Measurements from ENCODE around the gene UNC13B. TPM values are rescaled to one million over a fixed set of nuclear protein-coding genes. Genes with fewer than 3 reads are reported as not detected.

Gene UNC13B
- total and polyA plus RNA-seq, 2 of the 13 experiments (the other 11 are each of a cell fraction or from before 2014, with no cell fraction given) = 14.0 to 18.3 TPM

DNA sequence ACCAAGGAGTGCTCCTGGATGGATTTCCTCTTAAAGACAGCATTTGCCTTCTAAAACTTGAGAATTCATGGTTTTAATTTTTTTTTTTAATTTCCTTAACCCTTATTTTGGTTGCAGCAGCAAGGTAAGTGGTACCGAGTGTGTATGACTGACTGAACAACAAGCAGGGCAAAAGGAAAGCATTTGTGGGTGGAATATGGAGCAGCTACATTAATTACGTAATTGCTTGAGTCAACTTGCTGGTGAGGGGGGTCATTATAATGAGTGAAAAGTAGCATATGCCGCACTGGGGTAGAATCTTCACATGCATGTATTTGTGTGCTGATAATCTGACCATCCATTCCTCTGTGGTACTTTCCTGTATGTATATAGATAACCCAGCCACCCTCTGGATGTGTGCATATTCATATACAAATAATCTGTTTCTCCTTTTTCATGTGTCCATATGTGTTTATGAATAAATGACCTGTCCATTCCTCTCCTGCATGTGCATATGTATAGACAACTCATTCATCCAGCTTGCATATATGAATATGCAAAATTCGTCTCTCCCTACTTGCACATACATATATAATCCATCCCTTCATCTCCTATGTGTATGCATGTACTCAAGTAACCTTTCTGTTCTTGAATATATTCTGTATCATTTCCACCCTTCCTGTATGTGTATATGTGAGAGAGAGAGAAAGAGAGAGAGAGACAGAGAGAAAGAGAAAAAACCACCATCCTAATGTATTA, 180.6 kb downstream of the UNC13B start:
- CTCF ChIA-PET (ENCODE audit: low intra/inter-chr PET ratio, low total read pairs) = no interaction called here
- TF ChIP-seq ZNF616 (CRISPR knock-in tag; IDR thresholded peaks at IDR 0.05; ENCODE audit: low read depth) = no peak
- no peak for TF ChIP-seq NBN (conservative IDR thresholded peaks at IDR 0.05)
- TF ChIP-seq, protein P1, sequence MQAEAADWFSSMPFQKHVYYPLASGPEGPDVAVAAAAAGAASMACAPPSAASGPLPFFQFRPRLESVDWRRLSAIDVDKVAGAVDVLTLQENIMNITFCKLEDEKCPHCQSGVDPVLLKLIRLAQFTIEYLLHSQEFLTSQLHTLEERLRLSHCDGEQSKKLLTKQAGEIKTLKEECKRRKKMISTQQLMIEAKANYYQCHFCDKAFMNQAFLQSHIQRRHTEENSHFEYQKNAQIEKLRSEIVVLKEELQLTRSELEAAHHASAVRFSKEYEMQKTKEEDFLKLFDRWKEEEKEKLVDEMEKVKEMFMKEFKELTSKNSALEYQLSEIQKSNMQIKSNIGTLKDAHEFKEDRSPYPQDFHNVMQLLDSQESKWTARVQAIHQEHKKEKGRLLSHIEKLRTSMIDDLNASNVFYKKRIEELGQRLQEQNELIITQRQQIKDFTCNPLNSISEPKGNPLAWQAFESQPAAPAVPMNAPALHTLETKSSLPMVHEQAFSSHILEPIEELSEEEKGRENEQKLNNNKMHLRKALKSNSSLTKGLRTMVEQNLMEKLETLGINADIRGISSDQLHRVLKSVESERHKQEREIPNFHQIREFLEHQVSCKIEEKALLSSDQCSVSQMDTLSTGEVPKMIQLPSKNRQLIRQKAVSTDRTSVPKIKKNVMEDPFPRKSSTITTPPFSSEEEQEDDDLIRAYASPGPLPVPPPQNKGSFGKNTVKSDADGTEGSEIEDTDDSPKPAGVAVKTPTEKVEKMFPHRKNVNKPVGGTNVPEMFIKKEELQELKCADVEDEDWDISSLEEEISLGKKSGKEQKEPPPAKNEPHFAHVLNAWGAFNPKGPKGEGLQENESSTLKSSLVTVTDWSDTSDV (CRISPR knock-in tag; IDR thresholded peaks at IDR 0.05) = no peak
- TF ChIP-seq PHF21A (CRISPR knock-in tag; IDR thresholded peaks at IDR 0.05) = no peak
- no peak for TF ChIP-seq ZBTB1 (CRISPR knock-in tag; IDR thresholded peaks at IDR 0.05; ENCODE audit: borderline replicate concordance)
- TF ChIP-seq, protein P2, sequence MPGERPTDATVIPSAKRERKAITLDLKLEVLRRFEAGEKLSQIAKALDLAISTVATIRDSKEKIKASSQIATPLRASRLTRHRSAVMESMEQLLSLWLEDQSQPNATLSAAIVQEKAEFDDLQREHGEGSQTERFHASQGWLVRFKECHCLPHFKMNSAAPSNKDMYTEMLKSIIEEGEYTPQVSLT (CRISPR knock-in tag; IDR thresholded peaks at IDR 0.05; ENCODE audit: borderline replicate concordance, low read depth) = no peak
- TF ChIP-seq, protein P3, sequence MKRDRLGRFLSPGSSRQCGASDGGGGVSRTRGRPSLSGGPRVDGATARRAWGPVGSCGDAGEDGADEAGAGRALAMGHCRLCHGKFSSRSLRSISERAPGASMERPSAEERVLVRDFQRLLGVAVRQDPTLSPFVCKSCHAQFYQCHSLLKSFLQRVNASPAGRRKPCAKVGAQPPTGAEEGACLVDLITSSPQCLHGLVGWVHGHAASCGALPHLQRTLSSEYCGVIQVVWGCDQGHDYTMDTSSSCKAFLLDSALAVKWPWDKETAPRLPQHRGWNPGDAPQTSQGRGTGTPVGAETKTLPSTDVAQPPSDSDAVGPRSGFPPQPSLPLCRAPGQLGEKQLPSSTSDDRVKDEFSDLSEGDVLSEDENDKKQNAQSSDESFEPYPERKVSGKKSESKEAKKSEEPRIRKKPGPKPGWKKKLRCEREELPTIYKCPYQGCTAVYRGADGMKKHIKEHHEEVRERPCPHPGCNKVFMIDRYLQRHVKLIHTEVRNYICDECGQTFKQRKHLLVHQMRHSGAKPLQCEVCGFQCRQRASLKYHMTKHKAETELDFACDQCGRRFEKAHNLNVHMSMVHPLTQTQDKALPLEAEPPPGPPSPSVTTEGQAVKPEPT (CRISPR knock-in tag; IDR thresholded peaks at IDR 0.05; ENCODE audit: low read depth) = no peak
- TF ChIP-seq TP53 (CRISPR knock-in tag; conservative IDR thresholded peaks at IDR 0.05) = no peak
- TF ChIP-seq DR1 (CRISPR knock-in tag; IDR thresholded peaks at IDR 0.05) = no peak
- TF ChIP-seq, protein P4, sequence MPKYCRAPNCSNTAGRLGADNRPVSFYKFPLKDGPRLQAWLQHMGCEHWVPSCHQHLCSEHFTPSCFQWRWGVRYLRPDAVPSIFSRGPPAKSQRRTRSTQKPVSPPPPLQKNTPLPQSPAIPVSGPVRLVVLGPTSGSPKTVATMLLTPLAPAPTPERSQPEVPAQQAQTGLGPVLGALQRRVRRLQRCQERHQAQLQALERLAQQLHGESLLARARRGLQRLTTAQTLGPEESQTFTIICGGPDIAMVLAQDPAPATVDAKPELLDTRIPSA (CRISPR knock-in tag; IDR thresholded peaks at IDR 0.05; ENCODE audit: borderline replicate concordance) = no peak
- Histone ChIP-seq H3K79me2 (ENCODE audit: insufficient read depth, low read length) (no peaks in the 10 kb centered on the region), H3K9ac (ENCODE audit: insufficient read depth, low read depth, low read length) (no peak overlapping the region), H4K20me1 (ENCODE audit: insufficient read depth, low read length) (no peaks in the 10 kb centered on the region), H3K36me3 (replicated peaks in 1 of 2; ENCODE audit: control insufficient read depth in 1 of 2, insufficient read depth in 2 of 2, low read length in 2 of 2) (peaks cover 0 to 4% of the 10 kb centered on the region in 2 experiments; a peak in 1 of 5 replicates), H3K4me2 (ENCODE audit: low read depth, low read length) (no peak overlapping the region), H2AFZ (ENCODE audit: low read length) (no peak overlapping the region), H3K4me3 (replicated peaks in 1 of 3; ENCODE audit: insufficient read depth in 1 of 3, low read depth in 2 of 3, low read length in 3 of 3) (no peak overlapping the region), H3K27ac (ENCODE audit: extremely low read length, insufficient read depth, low read length) (no peak overlapping the region), H3K9me3 (ENCODE audit: low read length) (no peaks in the 10 kb centered on the region), H3K27me3 (ENCODE audit: control insufficient read depth in 1 of 2, insufficient read depth in 2 of 2, low read length in 2 of 2) (no peaks in the 10 kb centered on the region), H3K4me1 (ENCODE audit: insufficient read depth, low read length) (peaks cover 2% of the 10 kb centered on the region)
- POLR2A ChIA-PET = no interaction called here
- no TSS peak for BruUV-seq (replicated peaks)
- in situ Hi-C loops (cut with HindIII; ENCODE audit: extremely low pct_ligation_motif_present, low pct_unique_long_range_greater_than_20kb) = no loop called here
- intact Hi-C loops (cut with micrococcal nuclease; ENCODE audit: unreplicated experiment) = no loop called here
- DNase-seq (ENCODE audit: low spot score) (no peak), FAIRE-seq (no peak), ATAC-seq (no peak)
- WGBS (ENCODE audit: low lambda C conversion rate) = 90% methylated on average over 4 of the region's 4 CpGs
